HG03442 (cell line): ENCODE results near the gene TANGO2.

Experiments used
- ATAC-seq: cut with Tn5 transposase; IDR thresholded peaks from one replicate; pipeline ENCODE4 v1.9.1; 2021; ENCODE audit warnings: mild to moderate bottlenecking, moderate library complexity; ENCODE audit not compliant: unreplicated experiment

The TANGO2 gene

GRCh38 chr22:20083157-20083890 lies 62.4 kb downstream of the TANGO2 start:
- no peak for ATAC-seq

GRCh38 chr22:20083891-20084546 lies 63.1 kb downstream of the TANGO2 start:
- ATAC-seq, result no peak

GRCh38 chr22:20084547-20085413 lies 63.9 kb downstream of the TANGO2 start:
- ATAC-seq, result no peak

- no peak for ATAC-seq
These were observed 64.7 kb downstream of the TANGO2 start for GRCh38 chr22:20085651-20086050.

- no peak for ATAC-seq
These were observed 65.2 kb downstream of the TANGO2 start for GRCh38 chr22:20086101-20086599.

GRCh38 chr22:20086763-20087162 lies 65.9 kb downstream of the TANGO2 start:
- no peak for ATAC-seq

- no peak for ATAC-seq
These were observed 66.7 kb downstream of the TANGO2 start for GRCh38 chr22:20087319-20088262.

GRCh38 chr22:20088263-20088648 lies 67.3 kb downstream of the TANGO2 start:
- ATAC-seq, result no peak

GRCh38 chr22:20089226-20089976 lies 68.5 kb downstream of the TANGO2 start:
- ATAC-seq, result no peak

GRCh38 chr22:20089977-20090729 lies 69.2 kb downstream of the TANGO2 start:
- ATAC-seq, result no peak

GRCh38 chr22:20090730-20091240 lies 69.9 kb downstream of the TANGO2 start:
- ATAC-seq, result no peak

GRCh38 chr22:20091690-20092476 lies 71.0 kb downstream of the TANGO2 start:
- no peak for ATAC-seq

GRCh38 chr22:20092477-20092854 lies 71.6 kb downstream of the TANGO2 start:
- no peak for ATAC-seq

GRCh38 chr22:20093418-20094196 lies 72.7 kb downstream of the TANGO2 start:
- ATAC-seq, result no peak

GRCh38 chr22:20094197-20094807 lies 73.4 kb downstream of the TANGO2 start:
- no peak for ATAC-seq

GRCh38 chr22:20095521-20095920 lies 74.6 kb downstream of the TANGO2 start:
- ATAC-seq, result no peak
